Esophagus squamous epithelium (tissue), 5 donors: ENCODE measurements around the gene KDF1. TPM values are rescaled to one million over a fixed set of nuclear protein-coding genes. Genes with fewer than 3 reads are reported as not detected.

ENCODE experiments used
- DNase-seq: peaks from one replicate; lab custom pipeline; 2025; lab: John Stamatoyannopoulos, UW
- H3K27ac ChIP-seq, 4 donors: fragments of 200-600 bp; sonication (generic); one replicate each; pipeline ENCODE4 v1.5.1; 2016 to 2019; ENCODE audit warnings: mild to moderate bottlenecking in 1 of 4
- H3K27me3 ChIP-seq, 4 donors: fragments of 200-600 bp; sonication (generic); 1 replicate in 3 of 4; 2 replicates in 1 of 4; pipeline versions ENCODE4 v1.5.1 to v1.6.0; 2017 to 2021; ENCODE audit warnings: antibody characterized with exemption in 1 of 4
- H3K36me3 ChIP-seq, 3 donors: fragments of 200-600 bp; sonication (generic); one replicate each; pipeline ENCODE4 v1.5.1; 2016 to 2019
- H3K4me1 ChIP-seq, 3 donors: fragments of 200-600 bp; sonication (generic); one replicate each; pipeline ENCODE4 v1.5.1; 2017 to 2019
- H3K4me3 ChIP-seq, 4 donors: fragments of 200-600 bp; sonication (generic); 1 replicate in 3 of 4; 2 replicates in 1 of 4; pipeline ENCODE4 v1.5.1; 2016 to 2019; ENCODE audit warnings: mild to moderate bottlenecking in 2 of 4, moderate library complexity in 1 of 4
- H3K9me3 ChIP-seq, 3 donors: fragments of 200-600 bp; sonication (generic); one replicate each; pipeline ENCODE4 v1.5.1; 2016 to 2019
- CTCF ChIP-seq, 6 experiments: fragments of 450-650 bp in 4 of 6; fragments of 200-600 bp in 2 of 6; sonication (generic) in 2 of 6; IDR thresholded peaks; one replicate each; pipeline ENCODE4 v1.5.1; 2016 to 2019; ENCODE audit warnings: antibody characterized with exemption in 6 of 6, mild to moderate bottlenecking in 4 of 6, moderate library complexity in 4 of 6
- POLR2A ChIP-seq, 4 donors: fragments of 450-650 bp; IDR thresholded peaks; one replicate each; pipeline ENCODE4 v1.6.1; 2017; ENCODE audit warnings: antibody characterized with exemption in 4 of 4, mild to moderate bottlenecking in 4 of 4, moderate library complexity in 3 of 4
- WGBS, 2 donors: methylation state at CpG; one replicate each; pipeline ENCODE4 v1.1.5; 2018; 5-methylcytosine and 5-hydroxymethylcytosine counted together
- intact Hi-C: fragments of 100-400 bp; cut with DNase I; formaldehyde crosslinking; loops from one replicate; pipeline ENCODE4 v1.15.0; 2022
- total RNA-seq, 4 donors: library from RNA; depleted of rRNA; stranded (reverse); fragments of >200 nt; gene quantifications; one replicate each; pipeline ENCODE4 v1.1.0, GENCODE V29; 2016
- donor health status: DM: yes; HTN: yes; CAD: no.

KDF1 gene
- total RNA-seq, 4 donors from 2014 or later: 18.4 to 25.6 (median 19.6) TPM

- Histone ChIP-seq H3K9me3 (no peaks in the 10 kb centered on the region), H3K4me3 (no peak overlapping the region), H3K36me3 (no peaks in the 10 kb centered on the region), H3K27ac (no peak overlapping the region), H3K4me1 (peaks cover 0 to 45% (median 5%) of the 10 kb centered on the region in 3 donors), H3K27me3 (peaks cover 0 to 58% (median 0%) of the 10 kb centered on the region in 4 donors)
- TF ChIP-seq POLR2A (IDR thresholded peaks at IDR 0.05): no peak
- 90 to 95% methylated on average over 9 of the region's 9 CpGs for WGBS, 2 donors
- DNase-seq: no peak
- intact Hi-C loops: no loop called here
These were observed 5.4 kb upstream of the KDF1 start for GRCh38 chr1:26965628-26966027.

- intact Hi-C loops: no loop called here
These were observed 4.9 kb upstream of the KDF1 start for GRCh38 chr1:26965213-26965612.

GRCh38 chr1:26961826-26962225 lies 1.6 kb upstream of the KDF1 start:
- peaks cover 10 to 43% (median 12%) of the 10 kb centered on the region in 3 donors for H3K4me1 ChIP-seq
- peak overlapping the region in 1 of 4 donors; percentile 90 for H3K27ac ChIP-seq
- H3K9me3 ChIP-seq: no peaks in the 10 kb centered on the region
- DNase-seq: no peak
- H3K4me3 ChIP-seq: peak overlapping the region in 1 of 4 donors; percentile 66
- TF ChIP-seq POLR2A (IDR thresholded peaks at IDR 0.05) (no peak), CTCF (IDR thresholded peaks at IDR 0.05) (no peak)
- WGBS, 2 donors: 25 to 29% methylated on average over 3 of the region's 3 CpGs
- peaks cover 0 to 68% (median 6%) of the 10 kb centered on the region in 4 donors for H3K27me3 ChIP-seq
- H3K36me3 ChIP-seq: peaks cover 0 to 5% (median 0%) of the 10 kb centered on the region in 3 donors
- intact Hi-C loops: no loop called here

More at GRCh38 chr1:26965213-26965612, 4.9 kb upstream of the KDF1 start:
- peaks cover 2 to 45% (median 2%) of the 10 kb centered on the region in 3 donors for H3K4me1 ChIP-seq
- H3K27me3 ChIP-seq: peaks cover 0 to 59% (median 2%) of the 10 kb centered on the region in 4 donors
- no peak overlapping the region for H3K27ac ChIP-seq
- no peak for DNase-seq
- H3K4me3 ChIP-seq: no peak overlapping the region
- 89 to 91% methylated on average over 6 of the region's 6 CpGs for WGBS, 2 donors
- H3K36me3 ChIP-seq: no peaks in the 10 kb centered on the region
- TF ChIP-seq CTCF (IDR thresholded peaks at IDR 0.05): no peak
- no peak for TF ChIP-seq POLR2A (IDR thresholded peaks at IDR 0.05)
- H3K9me3 ChIP-seq: no peaks in the 10 kb centered on the region

GRCh38 chr1:26960625-26960966 lies 328 bp upstream of the KDF1 start:
- Histone ChIP-seq H3K4me3 (peak overlapping the region; percentile 66 to 88 (median 76)), H3K4me1 (peaks cover 10 to 43% (median 12%) of the 10 kb centered on the region in 3 donors), H3K27ac (peak overlapping the region; percentile 3 to 91 (median 88)), H3K27me3 (peaks cover 0 to 69% (median 6%) of the 10 kb centered on the region in 4 donors), H3K36me3 (peaks cover 0 to 7% (median 0%) of the 10 kb centered on the region in 3 donors), H3K9me3 (peaks cover 0 to 7% (median 0%) of the 10 kb centered on the region in 3 donors)
- no peak for DNase-seq
- WGBS, 2 donors: 10 to 14% methylated on average over 3 of the region's 3 CpGs
- TF ChIP-seq POLR2A (IDR thresholded peaks at IDR 0.05) (no peak), CTCF (IDR thresholded peaks at IDR 0.05) (peak in 1 of 6 experiments; percentile 1)
- intact Hi-C loops: no loop called here

- intact Hi-C loops: no loop called here
- TF ChIP-seq POLR2A (IDR thresholded peaks at IDR 0.05) (no peak), CTCF (IDR thresholded peaks at IDR 0.05) (no peak)
- Histone ChIP-seq H3K27me3 (peaks cover 0 to 67% (median 6%) of the 10 kb centered on the region in 4 donors), H3K4me3 (peak overlapping the region; percentile 66 to 88 (median 76)), H3K9me3 (peaks cover 0 to 7% (median 0%) of the 10 kb centered on the region in 3 donors), H3K36me3 (peaks cover 0 to 13% (median 0%) of the 10 kb centered on the region in 3 donors), H3K27ac (peak overlapping the region in 3 of 4 donors; percentile 86 to 91 (median 90)), H3K4me1 (peaks cover 10 to 43% (median 12%) of the 10 kb centered on the region in 3 donors)
- no peak for DNase-seq
- whole genome bisulfite sequencing, 2 donors: 18 to 55% methylated on average over 4 to 9 of the region's 13 CpGs
These were observed 998 bp downstream of the KDF1 start for GRCh38 chr1:26959270-26959669.
